NCI-H524 (cell line): ENCODE measurements around the gene METRN.

ENCODE experiments used
- DNase-seq, 2 experiments: peaks; one replicate each; lab custom pipeline; 2025; lab: John Stamatoyannopoulos, UW

METRN gene

GRCh38 chr16:760065-760464 is 45.1 kb downstream of the METRN start:
- no peak for DNase-seq

- DNase-seq = no peak
Observed at GRCh38 chr16:760545-761343, 45.8 kb downstream of the METRN start, which contains the start of gene MSLN. TSS of gene MSLN (plus strand) at chr16:760734. CDS start at chr16:762681, 1,947 bp downstream.

- no peak for DNase-seq
Observed at GRCh38 chr16:761625-762513, 47.0 kb downstream of the METRN start.

GRCh38 chr16:762595-763268 is 47.8 kb downstream of the METRN start:
- no peak for DNase-seq

GRCh38 chr16:763369-764183 is 48.7 kb downstream of the METRN start:
- DNase-seq = no peak

GRCh38 chr16:764184-764750 is 49.3 kb downstream of the METRN start:
- DNase-seq = no peak

- DNase-seq = no peak
Observed at GRCh38 chr16:764848-765487, 50.0 kb downstream of the METRN start.

- no peak for DNase-seq
Observed at GRCh38 chr16:765488-765865, 50.6 kb downstream of the METRN start.

- DNase-seq = no peak
Observed at GRCh38 chr16:766008-766819, 51.3 kb downstream of the METRN start.

GRCh38 chr16:766820-767640 is 52.1 kb downstream of the METRN start:
- no peak for DNase-seq

GRCh38 chr16:767743-768235 is 52.9 kb downstream of the METRN start:
- no peak for DNase-seq

GRCh38 chr16:768428-768827 is 53.5 kb downstream of the METRN start:
- DNase-seq = no peak
